Choroid plexus epithelial cell (primary cell): ENCODE measurements around the gene ANKRD40.
"Not testable (repeated sequence)": the region's sequence is repeated elsewhere in the genome, so short reads cannot be mapped to it uniquely, and the experiment has no call there.

ENCODE experiments used
- DNase-seq: peaks from one replicate; pipeline ENCODE4 v3.0.0-alpha.2; 2010; ENCODE audit warnings: low read depth
- H3K4me3 ChIP-seq: 2 replicates; pipeline ENCODE4 v1.5.1; 2011; ENCODE audit warnings: low read depth, mild to moderate bottlenecking, control low read depth, low read length, moderate library complexity
- CTCF ChIP-seq: conservative IDR thresholded peaks from 2 replicates; pipeline ENCODE4 v1.5.1; 2011; ENCODE audit warnings: low read depth, mild to moderate bottlenecking, control low read depth, inconsistent platforms, low read length, moderate library complexity

ANKRD40 gene

GRCh38 chr17:50731575-50732460, 24.1 kb upstream of the ANKRD40 start:
- H3K4me3 ChIP-seq, result no peak overlapping the region
- DNase-seq, result no peak
- TF ChIP-seq CTCF, result no peak

- H3K4me3 ChIP-seq, result no peak overlapping the region
- no peak for TF ChIP-seq CTCF
- DNase-seq, result no peak
These were observed 21.4 kb upstream of the ANKRD40 start for GRCh38 chr17:50728881-50729765.

- no peak overlapping the region for H3K4me3 ChIP-seq
- no peak for TF ChIP-seq CTCF
- no peak for DNase-seq
These were observed 20.4 kb upstream of the ANKRD40 start for GRCh38 chr17:50728112-50728429.

- DNase-seq, result no peak
- H3K4me3 ChIP-seq, result no peak overlapping the region
- no peak for TF ChIP-seq CTCF
These were observed 18.3 kb upstream of the ANKRD40 start for GRCh38 chr17:50725769-50726655.

- DNase-seq, result not testable (repeated sequence)
These were observed 16.9 kb upstream of the ANKRD40 start for GRCh38 chr17:50724622-50725021.

GRCh38 chr17:50722746-50723145, 15.0 kb upstream of the ANKRD40 start:
- no peak overlapping the region for H3K4me3 ChIP-seq
- no peak for TF ChIP-seq CTCF
- no peak for DNase-seq

More at GRCh38 chr17:50724622-50725021, 16.9 kb upstream of the ANKRD40 start:
- H3K4me3 ChIP-seq, result not testable (repeated sequence)
